Breast epithelium (tissue), 4 donors: ENCODE results near the gene MRPS2. TPM values are rescaled to one million over a fixed set of nuclear protein-coding genes. Genes with fewer than 3 reads are reported as not detected.

Experiments
- DNase-seq, 2 donors: peaks; one replicate each; pipeline ENCODE4 v3.0.0-alpha.2; 2019; ENCODE audit warnings: low spot score in 2 of 2
- H3K27ac ChIP-seq, 2 donors: fragments of 200-600 bp; sonication (generic) in 1 of 2; one replicate each; pipeline ENCODE4 v1.5.1; 2016 to 2019; ENCODE audit warnings: mild to moderate bottlenecking in 1 of 2
- H3K27me3 ChIP-seq, 2 donors: fragments of 200-600 bp; sonication (generic) in 1 of 2; one replicate each; pipeline versions ENCODE4 v1.5.1 to v1.6.0; 2017 to 2019; ENCODE audit warnings: control low read depth in 1 of 2, mild to moderate bottlenecking in 1 of 2
- H3K36me3 ChIP-seq: fragments of 200-600 bp; one replicate; pipeline ENCODE4 v1.5.1; 2019
- H3K4me1 ChIP-seq, 2 donors: fragments of 200-600 bp; sonication (generic); one replicate each; pipeline ENCODE4 v1.5.1; 2016 to 2019; ENCODE audit warnings: control low read depth in 1 of 2
- H3K4me3 ChIP-seq, 3 donors: fragments of 200-600 bp; sonication (generic); 1 replicate in 2 of 3; 2 replicates in 1 of 3; pipeline ENCODE4 v1.5.1; 2016 to 2019; ENCODE audit warnings: mild to moderate bottlenecking in 3 of 3, moderate library complexity in 2 of 3
- H3K9me3 ChIP-seq, 2 donors: fragments of 200-600 bp; sonication (generic) in 1 of 2; one replicate each; pipeline ENCODE4 v1.5.1; 2016 to 2019; ENCODE audit warnings: control low read depth in 1 of 2
- POLR2A ChIP-seq: fragments of 450-650 bp; IDR thresholded peaks from one replicate; pipeline ENCODE4 v1.6.1; 2016; ENCODE audit warnings: antibody characterized with exemption, mild to moderate bottlenecking, moderate library complexity
- POLR2AphosphoS5 ChIP-seq, 3 donors: sonication (generic); formaldehyde crosslinking; IDR thresholded peaks; one replicate each; pipeline ENCODE4 v1.6.1; 2017; ENCODE audit warnings: antibody characterized with exemption in 3 of 3
- intact Hi-C: fragments of 100-400 bp; cut with DNase I; formaldehyde crosslinking; loops from one replicate; pipeline ENCODE4 v1.15.1; 2023; ENCODE audit warnings: low total_unique reads
- total RNA-seq, 3 donors: library from RNA; depleted of rRNA; stranded (reverse); fragments of >200 nt; gene quantifications; one replicate each; pipeline ENCODE4 v1.1.0, GENCODE V29; 2016
- TF ChIP-seq, protein P1 (sequence below), 3 donors: fragments of 450-650 bp; IDR thresholded peaks; one replicate each; pipeline ENCODE4 v1.5.1; 2016 to 2017; ENCODE audit warnings: antibody characterized with exemption in 3 of 3, mild to moderate bottlenecking in 3 of 3, moderate library complexity in 3 of 3

Gene MRPS2
- total RNA-seq, 3 donors from 2014 or later, result 35.4 to 39.8 (median 36.7) TPM

DNA sequence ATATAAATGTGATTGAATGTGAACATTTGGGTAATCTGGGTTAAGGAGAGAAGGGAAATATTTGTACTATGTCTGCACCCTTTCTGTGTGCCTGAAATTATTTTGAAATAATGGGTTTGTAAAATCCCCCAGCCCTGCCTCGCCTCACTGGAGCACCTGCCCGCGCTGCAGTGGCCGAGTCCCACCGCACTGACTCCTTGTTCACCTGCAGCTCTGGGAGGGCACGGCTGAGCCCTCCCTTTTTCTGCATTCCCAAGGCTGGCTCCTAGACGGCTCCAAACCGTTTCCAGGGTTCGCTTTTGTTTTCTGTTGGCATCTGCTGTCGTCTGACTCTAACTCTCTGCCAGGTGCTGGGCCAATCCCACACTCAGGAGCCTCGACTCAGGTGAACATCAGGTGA lies 38.5 kb upstream of the MRPS2 start:
- no peak for DNase-seq
- Histone ChIP-seq H3K36me3 (no peaks in the 10 kb centered on the region), H3K4me1 (no peaks in the 10 kb centered on the region), H3K4me3 (no peak overlapping the region), H3K27ac (no peak overlapping the region), H3K9me3 (no peaks in the 10 kb centered on the region), H3K27me3 (peaks cover 0 to 6% of the 10 kb centered on the region in 2 donors)
- intact Hi-C loops, result loop anchor here (5.0 kb wide), 1 partner anchor 1625 kb away; no protein-coding TSS in a partner anchor
- TF ChIP-seq, protein P1, sequence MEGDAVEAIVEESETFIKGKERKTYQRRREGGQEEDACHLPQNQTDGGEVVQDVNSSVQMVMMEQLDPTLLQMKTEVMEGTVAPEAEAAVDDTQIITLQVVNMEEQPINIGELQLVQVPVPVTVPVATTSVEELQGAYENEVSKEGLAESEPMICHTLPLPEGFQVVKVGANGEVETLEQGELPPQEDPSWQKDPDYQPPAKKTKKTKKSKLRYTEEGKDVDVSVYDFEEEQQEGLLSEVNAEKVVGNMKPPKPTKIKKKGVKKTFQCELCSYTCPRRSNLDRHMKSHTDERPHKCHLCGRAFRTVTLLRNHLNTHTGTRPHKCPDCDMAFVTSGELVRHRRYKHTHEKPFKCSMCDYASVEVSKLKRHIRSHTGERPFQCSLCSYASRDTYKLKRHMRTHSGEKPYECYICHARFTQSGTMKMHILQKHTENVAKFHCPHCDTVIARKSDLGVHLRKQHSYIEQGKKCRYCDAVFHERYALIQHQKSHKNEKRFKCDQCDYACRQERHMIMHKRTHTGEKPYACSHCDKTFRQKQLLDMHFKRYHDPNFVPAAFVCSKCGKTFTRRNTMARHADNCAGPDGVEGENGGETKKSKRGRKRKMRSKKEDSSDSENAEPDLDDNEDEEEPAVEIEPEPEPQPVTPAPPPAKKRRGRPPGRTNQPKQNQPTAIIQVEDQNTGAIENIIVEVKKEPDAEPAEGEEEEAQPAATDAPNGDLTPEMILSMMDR (IDR thresholded peaks at IDR 0.05), result no peak
- TF ChIP-seq POLR2AphosphoS5 (IDR thresholded peaks at IDR 0.05), result no peak
- TF ChIP-seq POLR2A, result no peak

DNA sequence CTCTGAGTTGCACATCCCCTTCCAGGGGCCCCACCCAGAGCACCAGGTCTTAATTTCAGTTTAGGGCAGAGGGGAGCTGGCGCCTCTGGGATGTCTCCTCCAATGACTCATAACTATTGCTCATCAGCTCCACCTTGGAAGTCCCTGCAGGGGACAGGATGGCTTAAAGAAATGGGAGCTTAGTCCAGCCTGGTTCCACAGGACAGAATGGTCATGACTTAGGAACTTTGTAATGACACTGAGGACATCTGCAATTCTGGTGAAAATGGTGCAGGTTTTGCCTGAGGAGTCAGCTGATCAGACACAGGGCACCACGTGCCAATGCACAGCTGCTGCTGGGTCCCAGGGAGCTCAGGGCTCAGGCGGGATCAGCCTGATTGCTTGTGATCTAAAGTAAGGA lies 37.3 kb upstream of the MRPS2 start:
- intact Hi-C loops, result loop anchor here (5.0 kb wide), 1 partner anchor 1626 kb away; no protein-coding TSS in a partner anchor
- H3K36me3 ChIP-seq, result no peaks in the 10 kb centered on the region

DNA sequence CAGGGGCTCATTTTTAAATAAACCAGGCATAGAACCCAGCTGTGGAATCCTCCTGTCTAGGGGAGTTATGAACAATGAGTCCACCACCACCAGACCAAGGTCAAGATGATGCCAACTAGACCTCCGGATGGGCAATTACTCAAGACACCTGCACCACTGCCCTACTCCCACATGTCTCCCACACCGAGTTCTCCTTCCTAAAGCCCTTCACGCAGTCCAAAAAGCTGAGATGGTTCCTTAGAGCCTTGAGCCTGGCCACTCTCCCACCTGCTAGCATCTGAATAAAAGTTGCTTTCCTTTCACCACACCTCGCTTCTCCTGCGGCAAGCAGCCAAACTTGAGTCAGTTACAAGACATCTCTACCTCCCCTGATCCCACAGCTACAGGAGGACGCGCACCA lies 36.3 kb upstream of the MRPS2 start:
- Histone ChIP-seq H3K9me3 (no peaks in the 10 kb centered on the region), H3K27ac (no peak overlapping the region), H3K4me3 (no peak overlapping the region), H3K36me3 (no peaks in the 10 kb centered on the region), H3K27me3 (peaks cover 0 to 6% of the 10 kb centered on the region in 2 donors), H3K4me1 (no peaks in the 10 kb centered on the region)
- intact Hi-C loops, result loop anchor here (5.0 kb wide), 1 partner anchor 1627 kb away; no protein-coding TSS in a partner anchor
- TF ChIP-seq POLR2AphosphoS5 (IDR thresholded peaks at IDR 0.05), result no peak
- TF ChIP-seq, protein P1 (IDR thresholded peaks at IDR 0.05), result no peak
- no peak for TF ChIP-seq POLR2A
- DNase-seq, result no peak

More for the DNA sequence above, 37.3 kb upstream of the MRPS2 start:
- Histone ChIP-seq H3K4me3 (no peak overlapping the region), H3K27me3 (peaks cover 0 to 6% of the 10 kb centered on the region in 2 donors), H3K27ac (no peak overlapping the region), H3K9me3 (no peaks in the 10 kb centered on the region), H3K4me1 (no peaks in the 10 kb centered on the region)
- no peak for DNase-seq
- TF ChIP-seq, protein P1 (IDR thresholded peaks at IDR 0.05), result no peak
- no peak for TF ChIP-seq POLR2A

DNA sequence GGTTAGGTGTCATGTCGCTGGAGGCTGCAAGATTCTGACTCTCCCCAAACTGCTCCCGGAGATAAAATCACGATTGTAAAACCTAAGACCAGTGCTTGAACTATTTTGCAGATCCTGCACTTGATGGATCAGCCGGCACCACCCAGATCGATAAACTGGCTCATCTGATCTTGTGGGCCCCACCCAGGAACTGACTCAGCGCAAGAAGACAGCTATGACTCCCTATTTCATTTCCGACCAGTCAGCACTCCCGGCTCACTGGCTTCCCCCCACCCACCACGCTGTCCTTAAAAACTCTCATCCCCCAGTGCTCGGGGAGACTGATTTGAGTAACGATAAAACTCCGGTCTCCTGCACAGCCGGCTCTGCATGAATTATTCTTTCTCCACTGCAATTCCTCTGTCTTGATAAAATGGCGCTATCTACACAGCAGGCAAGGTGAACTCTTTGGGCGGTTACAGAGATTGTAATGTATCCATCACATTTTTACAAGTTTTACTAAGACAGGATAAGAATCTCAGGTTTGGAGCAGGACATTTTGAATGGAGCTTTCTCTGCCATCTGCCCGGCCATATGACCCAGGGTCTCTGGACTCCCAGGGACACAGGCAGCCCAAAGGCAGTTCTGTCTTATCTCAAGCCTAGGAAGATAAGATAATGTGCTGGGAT lies 31.5 kb upstream of the MRPS2 start:
- H3K27me3 ChIP-seq, result no peaks in the 10 kb centered on the region
- intact Hi-C loops, result no loop called here
- no peaks in the 10 kb centered on the region for H3K36me3 ChIP-seq
- H3K9me3 ChIP-seq, result no peaks in the 10 kb centered on the region
- TF ChIP-seq POLR2AphosphoS5 (IDR thresholded peaks at IDR 0.05) (no peak), POLR2A (no peak)
- TF ChIP-seq, protein P1 (IDR thresholded peaks at IDR 0.05), result no peak
- H3K4me1 ChIP-seq, result no peaks in the 10 kb centered on the region
- no peak overlapping the region for H3K27ac ChIP-seq
- no peak for DNase-seq
- peak overlapping the region in 1 of 3 donors; percentile 8 for H3K4me3 ChIP-seq

DNA sequence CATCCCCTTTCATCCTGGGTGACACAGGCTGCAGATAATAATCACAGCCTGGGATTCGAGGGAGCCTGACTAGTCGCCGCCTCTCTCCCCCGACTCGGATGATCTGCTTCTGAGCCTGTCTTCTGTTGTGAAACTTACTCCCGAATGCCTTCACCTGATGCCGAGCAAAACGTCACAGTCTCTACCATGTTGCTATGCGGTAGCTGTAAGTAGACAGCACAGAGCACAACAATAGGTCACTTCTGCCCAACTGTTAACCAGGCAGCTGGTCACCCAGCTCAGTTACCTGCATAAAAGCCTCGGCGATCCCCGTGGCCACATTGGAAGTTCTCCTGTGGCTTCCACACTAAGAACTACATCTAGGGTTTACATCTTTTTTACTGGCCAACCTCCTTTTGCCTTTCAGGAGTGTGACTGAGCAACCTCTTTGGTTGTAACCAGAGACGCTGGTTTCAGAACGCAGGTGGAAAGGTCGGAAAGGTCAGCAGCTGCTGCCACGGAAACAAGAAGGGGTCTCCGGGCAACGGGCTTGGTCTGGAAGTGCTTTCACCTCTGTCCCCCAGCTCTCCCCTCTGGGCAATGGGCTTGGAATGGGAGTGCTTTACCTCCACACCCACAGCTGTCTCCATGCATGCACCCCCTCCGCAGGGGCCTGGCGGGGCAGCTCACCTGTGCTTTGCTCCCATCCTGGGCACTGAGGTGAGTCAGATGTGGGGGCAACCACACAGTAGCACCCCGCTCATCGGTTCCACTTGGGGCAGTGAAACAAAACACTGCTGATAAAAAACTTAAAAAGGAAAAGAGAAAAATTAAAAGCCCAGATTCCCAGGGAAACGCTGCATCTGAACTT lies 28.5 kb upstream of the MRPS2 start:
- no peaks in the 10 kb centered on the region for H3K36me3 ChIP-seq
- no peak overlapping the region for H3K4me3 ChIP-seq
- H3K9me3 ChIP-seq, result no peaks in the 10 kb centered on the region
- H3K4me1 ChIP-seq, result no peaks in the 10 kb centered on the region
- intact Hi-C loops, result no loop called here
- no peak for DNase-seq
- TF ChIP-seq POLR2A (no peak), POLR2AphosphoS5 (IDR thresholded peaks at IDR 0.05) (no peak)
- TF ChIP-seq, protein P1 (IDR thresholded peaks at IDR 0.05), result no peak
- no peaks in the 10 kb centered on the region for H3K27me3 ChIP-seq
- H3K27ac ChIP-seq, result no peak overlapping the region
